Kidney epithelial cell (primary cell): ENCODE results near the gene SLC5A1. TPM values are rescaled to one million over a fixed set of nuclear protein-coding genes. Genes with fewer than 3 reads are reported as not detected.
"Not testable (repeated sequence)": the region's sequence is repeated elsewhere in the genome, so short reads cannot be mapped to it uniquely, and the experiment has no call there.

Source experiments
- DNase-seq: peaks from one replicate; pipeline ENCODE4 v3.0.0-alpha.2; 2010; ENCODE audit warnings: low read depth
- H3K27me3 ChIP-seq: 2 replicates; pipeline ENCODE4 v1.6.0; 2011; ENCODE audit warnings: low read length; ENCODE audit not compliant: control insufficient read depth, insufficient read depth
- H3K36me3 ChIP-seq: 2 replicates; pipeline ENCODE4 v1.5.1; 2011; ENCODE audit warnings: low read length; ENCODE audit not compliant: control insufficient read depth, insufficient read depth
- H3K4me3 ChIP-seq: 2 replicates; pipeline ENCODE4 v1.5.1; 2011; ENCODE audit warnings: low read depth, mild to moderate bottlenecking, control low read depth, low read length
- CTCF ChIP-seq: IDR thresholded peaks from 2 replicates; pipeline ENCODE4 v1.5.1; 2011; ENCODE audit warnings: mild to moderate bottlenecking, moderate library complexity, low read length, control low read depth, inconsistent platforms; ENCODE audit not compliant: insufficient read depth, poor library complexity, severe bottlenecking
- total RNA-seq: library from RNA; depleted of rRNA; stranded (reverse); fragments of >200 nt; gene quantifications from 2 replicates; pipeline ENCODE4 v1.2.3, GENCODE V29; 2015

SLC5A1 gene
- total RNA-seq, 1 donor from 2014 or later: 0.38 TPM

- no peaks in the 10 kb centered on the region for H3K27me3 ChIP-seq
- DNase-seq: no peak
- H3K36me3 ChIP-seq: no peaks in the 10 kb centered on the region
- no peak overlapping the region for H3K4me3 ChIP-seq
- no peak for TF ChIP-seq CTCF
These were observed 79.8 kb downstream of the SLC5A1 start for GRCh38 chr22:32122899-32123298.

- no peak overlapping the region for H3K4me3 ChIP-seq
- H3K36me3 ChIP-seq: no peaks in the 10 kb centered on the region
- no peak for TF ChIP-seq CTCF
- no peak for DNase-seq
- no peaks in the 10 kb centered on the region for H3K27me3 ChIP-seq
These were observed 80.6 kb downstream of the SLC5A1 start for GRCh38 chr22:32123657-32124056.

- no peaks in the 10 kb centered on the region for H3K27me3 ChIP-seq
- DNase-seq: no peak
These were observed 84.8 kb downstream of the SLC5A1 start for GRCh38 chr22:32127904-32128303.

GRCh38 chr22:32130464-32130863 is 87.4 kb downstream of the SLC5A1 start:
- no peak for DNase-seq
- H3K27me3 ChIP-seq: peaks cover 3% of the 10 kb centered on the region
- H3K4me3 ChIP-seq: no peak overlapping the region
- no peaks in the 10 kb centered on the region for H3K36me3 ChIP-seq
- no peak for TF ChIP-seq CTCF

More at GRCh38 chr22:32127904-32128303, 84.8 kb downstream of the SLC5A1 start:
- no peaks in the 10 kb centered on the region for H3K36me3 ChIP-seq
- TF ChIP-seq CTCF: no peak
- H3K4me3 ChIP-seq: no peak overlapping the region

GRCh38 chr22:32132126-32132525 is 89.1 kb downstream of the SLC5A1 start:
- H3K27me3 ChIP-seq: peaks cover 3% of the 10 kb centered on the region
- H3K36me3 ChIP-seq: no peaks in the 10 kb centered on the region
- H3K4me3 ChIP-seq: no peak overlapping the region
- TF ChIP-seq CTCF: no peak
- DNase-seq: no peak

- no peak for DNase-seq
- Histone ChIP-seq H3K27me3 (peaks cover 3% of the 10 kb centered on the region), H3K4me3 (no peak overlapping the region), H3K36me3 (no peaks in the 10 kb centered on the region)
- no peak for TF ChIP-seq CTCF
These were observed 89.7 kb downstream of the SLC5A1 start for GRCh38 chr22:32132783-32133182.

GRCh38 chr22:32134796-32135195 is 91.7 kb downstream of the SLC5A1 start:
- not testable (repeated sequence) for DNase-seq, H3K27me3 ChIP-seq, H3K4me3 ChIP-seq, H3K36me3 ChIP-seq

- peak; percentile 19 for DNase-seq
- not testable (repeated sequence) for H3K27me3 ChIP-seq, H3K36me3 ChIP-seq, H3K4me3 ChIP-seq
These were observed 92.9 kb downstream of the SLC5A1 start for GRCh38 chr22:32135958-32136357.

GRCh38 chr22:32136881-32137280 is 93.8 kb downstream of the SLC5A1 start:
- not testable (repeated sequence) for DNase-seq, H3K4me3 ChIP-seq, H3K27me3 ChIP-seq, H3K36me3 ChIP-seq
